HAP-1 (cell line): Measurements from ENCODE around the gene PLAC1.

Experiments used
- DNase-seq, 2 experiments: peaks; one replicate each; pipeline ENCODE4 v3.0.0-alpha.2; 2016 to 2020; ENCODE audit warnings: low spot score in 2 of 2
- H3K27me3 ChIP-seq: fragments of 250-450 bp; sonication (Bioruptor Pico); 2 replicates; pipeline ENCODE4 v1.5.1; 2020; ENCODE audit warnings: low read depth, mild to moderate bottlenecking, moderate library complexity
- H3K36me3 ChIP-seq: fragments of 250-450 bp; sonication (Bioruptor Pico); replicated peaks from 2 replicates; pipeline ENCODE4 v1.5.1; 2020; ENCODE audit warnings: mild to moderate bottlenecking
- H3K4me1 ChIP-seq: fragments of 250-450 bp; sonication (Bioruptor Pico); 2 replicates; pipeline ENCODE4 v1.5.1; 2020; ENCODE audit warnings: mild to moderate bottlenecking
- H3K4me3 ChIP-seq: fragments of 250-450 bp; sonication (Bioruptor Pico); 2 replicates; pipeline ENCODE4 v1.5.1; 2020; ENCODE audit warnings: mild to moderate bottlenecking, moderate library complexity
- H3K9me3 ChIP-seq: fragments of 250-450 bp; sonication (Bioruptor Pico); 2 replicates; pipeline ENCODE4 v1.5.1; 2020; ENCODE audit warnings: mild to moderate bottlenecking, moderate library complexity
- in situ Hi-C: fragments of 300-500 bp; cut with MboI; formaldehyde crosslinking; loops from 3 replicates; pipeline ENCODE4 v1.14.3; 2020; ENCODE audit warnings: low sequenced_read_pairs, inconsistent platforms, mixed read lengths

The PLAC1 gene

GRCh38 chrX:134658002-134658759 is at the start of gene PLAC1:
PLAC1 (minus strand) TSS chrX:134658471; CDS start chrX:134566682, 91,789 bp downstream.
- in situ Hi-C loops, result no loop called here
- Histone ChIP-seq H3K27me3 (peaks cover 4% of the 10 kb centered on the region; the same call in 1 of the 2 replicates), H3K9me3 (no peaks in the 10 kb centered on the region), H3K4me3 (no peak within 1 kb of the TSS), H3K4me1 (peaks cover 9% of the 10 kb centered on the region), H3K36me3 (no peaks in the 10 kb centered on the region)
- DNase-seq, result no peak

- no peak overlapping the region for H3K4me3 ChIP-seq
- H3K36me3 ChIP-seq, result no peaks in the 10 kb centered on the region
- peaks cover 3% of the 10 kb centered on the region; the same call in 1 of the 2 replicates for H3K9me3 ChIP-seq
- H3K4me1 ChIP-seq, result peaks cover 4% of the 10 kb centered on the region; the same call in 1 of the 2 replicates
- no peak for DNase-seq
- 0 out of 2 replicates have a peak, but pooled peaks cover 7% of the 10 kb centered on the region for H3K27me3 ChIP-seq
- in situ Hi-C loops, result no loop called here
These were observed 47.9 kb upstream of the PLAC1 start for GRCh38 chrX:134706138-134706537.

GRCh38 chrX:134695999-134696398 is 37.7 kb upstream of the PLAC1 start:
- no peak overlapping the region for H3K4me3 ChIP-seq
- DNase-seq, result no peak
- in situ Hi-C loops, result no loop called here
- H3K36me3 ChIP-seq, result no peaks in the 10 kb centered on the region
- no peaks in the 10 kb centered on the region for H3K9me3 ChIP-seq
- H3K27me3 ChIP-seq, result no peaks in the 10 kb centered on the region
- no peaks in the 10 kb centered on the region for H3K4me1 ChIP-seq

- Histone ChIP-seq H3K36me3 (no peaks in the 10 kb centered on the region), H3K4me3 (no peak overlapping the region), H3K9me3 (no peaks in the 10 kb centered on the region), H3K4me1 (no peaks in the 10 kb centered on the region), H3K27me3 (no peaks in the 10 kb centered on the region)
- in situ Hi-C loops, result no loop called here
- no peak for DNase-seq
These were observed 36.4 kb upstream of the PLAC1 start for GRCh38 chrX:134694333-134695322.

GRCh38 chrX:134693644-134694043 is 35.4 kb upstream of the PLAC1 start:
- Histone ChIP-seq H3K9me3 (no peaks in the 10 kb centered on the region), H3K4me1 (no peaks in the 10 kb centered on the region), H3K4me3 (no peak overlapping the region), H3K36me3 (no peaks in the 10 kb centered on the region), H3K27me3 (no peaks in the 10 kb centered on the region)
- in situ Hi-C loops, result no loop called here
- DNase-seq, result no peak

- in situ Hi-C loops, result no loop called here
- Histone ChIP-seq H3K36me3 (no peaks in the 10 kb centered on the region), H3K27me3 (no peaks in the 10 kb centered on the region), H3K4me3 (no peak overlapping the region), H3K4me1 (no peaks in the 10 kb centered on the region), H3K9me3 (no peaks in the 10 kb centered on the region)
- no peak for DNase-seq
These were observed 34.7 kb upstream of the PLAC1 start for GRCh38 chrX:134692990-134693389.

- no peaks in the 10 kb centered on the region for H3K27me3 ChIP-seq
- no peaks in the 10 kb centered on the region for H3K9me3 ChIP-seq
- H3K4me1 ChIP-seq, result no peaks in the 10 kb centered on the region
- no peak for DNase-seq
- H3K4me3 ChIP-seq, result no peak overlapping the region
- no peaks in the 10 kb centered on the region for H3K36me3 ChIP-seq
- in situ Hi-C loops, result no loop called here
These were observed 34.0 kb upstream of the PLAC1 start for GRCh38 chrX:134692233-134692632.

- no peaks in the 10 kb centered on the region for H3K9me3 ChIP-seq
These were observed 33.2 kb upstream of the PLAC1 start for GRCh38 chrX:134691453-134691852.

GRCh38 chrX:134688839-134689238 is 30.6 kb upstream of the PLAC1 start:
- Histone ChIP-seq H3K4me1 (no peaks in the 10 kb centered on the region), H3K36me3 (no peaks in the 10 kb centered on the region), H3K9me3 (no peaks in the 10 kb centered on the region), H3K27me3 (no peaks in the 10 kb centered on the region), H3K4me3 (no peak overlapping the region)
- DNase-seq, result no peak
- in situ Hi-C loops, result no loop called here

More at GRCh38 chrX:134691453-134691852, 33.2 kb upstream of the PLAC1 start:
- Histone ChIP-seq H3K36me3 (no peaks in the 10 kb centered on the region), H3K4me1 (no peaks in the 10 kb centered on the region), H3K4me3 (no peak overlapping the region), H3K27me3 (no peaks in the 10 kb centered on the region)
- no peak for DNase-seq
- in situ Hi-C loops, result no loop called here

GRCh38 chrX:134688031-134688823 is 30.0 kb upstream of the PLAC1 start:
- Histone ChIP-seq H3K4me1 (no peaks in the 10 kb centered on the region), H3K36me3 (no peaks in the 10 kb centered on the region), H3K27me3 (no peaks in the 10 kb centered on the region), H3K4me3 (no peak overlapping the region), H3K9me3 (no peaks in the 10 kb centered on the region)
- DNase-seq, result no peak
- in situ Hi-C loops, result no loop called here

- H3K4me1 ChIP-seq, result no peaks in the 10 kb centered on the region
- no peaks in the 10 kb centered on the region for H3K36me3 ChIP-seq
- H3K9me3 ChIP-seq, result no peaks in the 10 kb centered on the region
- no peak overlapping the region for H3K4me3 ChIP-seq
- no peaks in the 10 kb centered on the region for H3K27me3 ChIP-seq
- in situ Hi-C loops, result no loop called here
- DNase-seq, result no peak
These were observed 27.4 kb upstream of the PLAC1 start for GRCh38 chrX:134685668-134686067.

- no peak overlapping the region for H3K4me3 ChIP-seq
- H3K9me3 ChIP-seq, result no peaks in the 10 kb centered on the region
- H3K27me3 ChIP-seq, result 0 out of 2 replicates have a peak, but pooled peaks cover 3% of the 10 kb centered on the region
- no peak for DNase-seq
- no peaks in the 10 kb centered on the region for H3K4me1 ChIP-seq
- no peaks in the 10 kb centered on the region for H3K36me3 ChIP-seq
- in situ Hi-C loops, result no loop called here
These were observed 26.7 kb upstream of the PLAC1 start for GRCh38 chrX:134684956-134685355.

GRCh38 chrX:134683351-134684005 is 25.2 kb upstream of the PLAC1 start:
- Histone ChIP-seq H3K4me3 (no peak overlapping the region), H3K36me3 (no peaks in the 10 kb centered on the region), H3K4me1 (no peaks in the 10 kb centered on the region), H3K27me3 (0 out of 2 replicates have a peak, but pooled peaks cover 3% of the 10 kb centered on the region), H3K9me3 (no peaks in the 10 kb centered on the region)
- no peak for DNase-seq
- in situ Hi-C loops, result no loop called here
